Measurements from ENCODE around the gene IQCK.

DNA sequence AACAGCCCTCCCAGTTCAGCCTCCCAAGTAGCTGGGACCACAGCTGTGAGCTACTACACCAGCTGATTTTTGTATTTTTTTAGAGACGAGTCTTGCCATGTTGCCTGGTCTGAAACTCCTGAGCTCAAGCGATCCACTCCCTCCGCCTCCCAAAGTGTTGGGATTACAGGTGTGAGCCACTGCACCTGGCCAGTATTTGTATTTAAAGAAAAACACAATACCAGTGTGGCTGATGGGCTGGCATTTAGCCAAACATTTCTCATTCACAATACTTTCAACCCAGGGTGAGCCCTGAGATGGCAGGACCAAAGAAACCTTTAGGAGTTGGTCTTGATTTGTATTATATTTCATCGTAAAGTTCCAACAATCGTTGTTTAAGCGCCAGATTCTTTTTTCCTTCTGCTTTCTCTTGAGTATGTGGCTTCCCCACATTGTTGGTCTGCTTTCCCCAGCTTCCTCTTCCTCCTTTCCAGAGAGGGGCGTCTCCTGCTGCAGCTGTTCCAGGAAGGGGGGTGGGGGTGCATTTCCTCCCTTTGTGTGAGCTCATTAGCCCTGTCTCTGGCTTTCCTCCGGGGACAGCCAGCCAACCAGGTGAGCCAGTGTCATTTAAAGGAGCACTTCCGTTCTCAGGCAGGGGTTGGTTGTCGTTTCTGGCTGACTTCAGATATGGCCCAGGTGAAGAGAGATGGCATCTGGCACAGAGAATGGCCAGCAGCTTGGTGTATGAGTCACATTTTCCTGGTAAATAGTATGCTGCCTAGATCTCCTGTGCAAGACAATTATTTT lies 86.7 kb downstream of the IQCK start:
- TF ChIP-seq, protein P1, sequence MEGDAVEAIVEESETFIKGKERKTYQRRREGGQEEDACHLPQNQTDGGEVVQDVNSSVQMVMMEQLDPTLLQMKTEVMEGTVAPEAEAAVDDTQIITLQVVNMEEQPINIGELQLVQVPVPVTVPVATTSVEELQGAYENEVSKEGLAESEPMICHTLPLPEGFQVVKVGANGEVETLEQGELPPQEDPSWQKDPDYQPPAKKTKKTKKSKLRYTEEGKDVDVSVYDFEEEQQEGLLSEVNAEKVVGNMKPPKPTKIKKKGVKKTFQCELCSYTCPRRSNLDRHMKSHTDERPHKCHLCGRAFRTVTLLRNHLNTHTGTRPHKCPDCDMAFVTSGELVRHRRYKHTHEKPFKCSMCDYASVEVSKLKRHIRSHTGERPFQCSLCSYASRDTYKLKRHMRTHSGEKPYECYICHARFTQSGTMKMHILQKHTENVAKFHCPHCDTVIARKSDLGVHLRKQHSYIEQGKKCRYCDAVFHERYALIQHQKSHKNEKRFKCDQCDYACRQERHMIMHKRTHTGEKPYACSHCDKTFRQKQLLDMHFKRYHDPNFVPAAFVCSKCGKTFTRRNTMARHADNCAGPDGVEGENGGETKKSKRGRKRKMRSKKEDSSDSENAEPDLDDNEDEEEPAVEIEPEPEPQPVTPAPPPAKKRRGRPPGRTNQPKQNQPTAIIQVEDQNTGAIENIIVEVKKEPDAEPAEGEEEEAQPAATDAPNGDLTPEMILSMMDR (IDR thresholded peaks at IDR 0.05; ENCODE audit: low read depth, low read length, poor library complexity, severe bottlenecking): no peak
- no peak for TF ChIP-seq EZH2phosphoT487 (IDR thresholded peaks at IDR 0.05; ENCODE audit: borderline replicate concordance, low read length)

All from DOHH2 (cell line).